Neuron (in vitro differentiated cells): Measurements from ENCODE around the gene HK3.

Source experiments
- H2AFZ ChIP-seq: one replicate; pipeline ENCODE4 v1.6.1; 2013; ENCODE audit warnings: low read depth, mild to moderate bottlenecking, inconsistent platforms, low read length, moderate library complexity
- H3K27me3 ChIP-seq: one replicate; pipeline ENCODE4 v1.6.1; 2013; ENCODE audit warnings: low read length; ENCODE audit not compliant: insufficient read depth
- H3K36me3 ChIP-seq: one replicate; pipeline ENCODE4 v1.6.1; 2013; ENCODE audit warnings: low read length; ENCODE audit not compliant: insufficient read depth
- H3K4me1 ChIP-seq: one replicate; pipeline ENCODE4 v1.6.1; 2013; ENCODE audit warnings: low read length; ENCODE audit not compliant: insufficient read depth
- H3K4me3 ChIP-seq: 2 replicates; pipeline ENCODE4 v1.5.1; 2013; ENCODE audit warnings: mild to moderate bottlenecking, low read length, moderate library complexity
- H3K9me3 ChIP-seq: one replicate; pipeline ENCODE4 v1.6.1; 2013; ENCODE audit warnings: low read length

HK3 gene

GRCh38 chr5:176864755-176865154 lies 34.4 kb downstream of the HK3 start:
- H3K36me3 ChIP-seq, result no peaks in the 10 kb centered on the region
- no peaks in the 10 kb centered on the region for H3K9me3 ChIP-seq
- peaks cover 4% of the 10 kb centered on the region for H3K27me3 ChIP-seq
- no peak overlapping the region for H2AFZ ChIP-seq
- H3K4me3 ChIP-seq, result no peak overlapping the region
- H3K4me1 ChIP-seq, result peaks cover 54% of the 10 kb centered on the region

GRCh38 chr5:176863765-176864098 lies 35.4 kb downstream of the HK3 start:
- Histone ChIP-seq H3K4me3 (no peak overlapping the region), H3K4me1 (peaks cover 53% of the 10 kb centered on the region), H3K36me3 (no peaks in the 10 kb centered on the region), H2AFZ (no peak overlapping the region), H3K9me3 (no peaks in the 10 kb centered on the region), H3K27me3 (peaks cover 4% of the 10 kb centered on the region)

GRCh38 chr5:176863041-176863764 lies 35.9 kb downstream of the HK3 start:
- H3K27me3 ChIP-seq, result peaks cover 7% of the 10 kb centered on the region
- no peaks in the 10 kb centered on the region for H3K9me3 ChIP-seq
- H3K4me3 ChIP-seq, result no peak overlapping the region
- H2AFZ ChIP-seq, result no peak overlapping the region
- peaks cover 48% of the 10 kb centered on the region for H3K4me1 ChIP-seq
- H3K36me3 ChIP-seq, result no peaks in the 10 kb centered on the region

- Histone ChIP-seq H3K4me1 (peaks cover 40% of the 10 kb centered on the region), H3K36me3 (no peaks in the 10 kb centered on the region), H3K4me3 (no peak overlapping the region), H3K27me3 (peaks cover 14% of the 10 kb centered on the region), H3K9me3 (no peaks in the 10 kb centered on the region), H2AFZ (no peak overlapping the region)
Observed at GRCh38 chr5:176862330-176862995, 36.7 kb downstream of the HK3 start.

GRCh38 chr5:176861276-176861675 lies 37.9 kb downstream of the HK3 start:
- H3K36me3 ChIP-seq, result no peaks in the 10 kb centered on the region
- H3K4me3 ChIP-seq, result no peak overlapping the region
- peaks cover 25% of the 10 kb centered on the region for H3K27me3 ChIP-seq
- peaks cover 28% of the 10 kb centered on the region for H3K4me1 ChIP-seq
- H3K9me3 ChIP-seq, result no peaks in the 10 kb centered on the region
- H2AFZ ChIP-seq, result no peak overlapping the region

- no peak overlapping the region for H3K4me3 ChIP-seq
- no peak overlapping the region for H2AFZ ChIP-seq
- H3K36me3 ChIP-seq, result no peaks in the 10 kb centered on the region
- peaks cover 19% of the 10 kb centered on the region for H3K4me1 ChIP-seq
- no peaks in the 10 kb centered on the region for H3K9me3 ChIP-seq
- H3K27me3 ChIP-seq, result peaks cover 29% of the 10 kb centered on the region
Observed at GRCh38 chr5:176860381-176860780, 38.8 kb downstream of the HK3 start.

- no peak overlapping the region for H3K4me3 ChIP-seq
- peaks cover 33% of the 10 kb centered on the region for H3K27me3 ChIP-seq
- no peaks in the 10 kb centered on the region for H3K36me3 ChIP-seq
- no peaks in the 10 kb centered on the region for H3K9me3 ChIP-seq
- peaks cover 18% of the 10 kb centered on the region for H3K4me1 ChIP-seq
- H2AFZ ChIP-seq, result no peak overlapping the region
Observed at GRCh38 chr5:176859916-176860315, 39.2 kb downstream of the HK3 start.

GRCh38 chr5:176857894-176858273 lies 41.3 kb downstream of the HK3 start:
- peaks cover 16% of the 10 kb centered on the region for H3K4me1 ChIP-seq
- no peaks in the 10 kb centered on the region for H3K36me3 ChIP-seq
- no peak overlapping the region for H2AFZ ChIP-seq
- no peak overlapping the region for H3K4me3 ChIP-seq
- peaks cover 38% of the 10 kb centered on the region for H3K27me3 ChIP-seq
- H3K9me3 ChIP-seq, result no peaks in the 10 kb centered on the region

GRCh38 chr5:176857216-176857893 lies 41.8 kb downstream of the HK3 start:
- peaks cover 40% of the 10 kb centered on the region for H3K27me3 ChIP-seq
- no peak overlapping the region for H3K4me3 ChIP-seq
- H3K36me3 ChIP-seq, result no peaks in the 10 kb centered on the region
- H2AFZ ChIP-seq, result no peak overlapping the region
- peaks cover 11% of the 10 kb centered on the region for H3K4me1 ChIP-seq
- H3K9me3 ChIP-seq, result no peaks in the 10 kb centered on the region

- no peaks in the 10 kb centered on the region for H3K36me3 ChIP-seq
- no peak overlapping the region for H3K4me3 ChIP-seq
- peaks cover 40% of the 10 kb centered on the region for H3K27me3 ChIP-seq
- peaks cover 10% of the 10 kb centered on the region for H3K4me1 ChIP-seq
- no peaks in the 10 kb centered on the region for H3K9me3 ChIP-seq
- no peak overlapping the region for H2AFZ ChIP-seq
Observed at GRCh38 chr5:176856746-176857145, 42.4 kb downstream of the HK3 start.

- Histone ChIP-seq H2AFZ (no peak overlapping the region), H3K4me3 (no peak overlapping the region), H3K9me3 (no peaks in the 10 kb centered on the region), H3K27me3 (peaks cover 40% of the 10 kb centered on the region), H3K36me3 (no peaks in the 10 kb centered on the region), H3K4me1 (peaks cover 10% of the 10 kb centered on the region)
Observed at GRCh38 chr5:176855598-176855997, 43.5 kb downstream of the HK3 start.

- Histone ChIP-seq H3K36me3 (no peaks in the 10 kb centered on the region), H3K27me3 (peaks cover 50% of the 10 kb centered on the region), H3K4me3 (no peak overlapping the region), H2AFZ (no peak overlapping the region), H3K9me3 (no peaks in the 10 kb centered on the region), H3K4me1 (peaks cover 10% of the 10 kb centered on the region)
Observed at GRCh38 chr5:176854164-176854563, 45.0 kb downstream of the HK3 start.

- Histone ChIP-seq H3K4me1 (peaks cover 10% of the 10 kb centered on the region), H3K36me3 (no peaks in the 10 kb centered on the region), H2AFZ (no peak overlapping the region), H3K27me3 (peaks cover 55% of the 10 kb centered on the region), H3K4me3 (no peak overlapping the region), H3K9me3 (no peaks in the 10 kb centered on the region)
Observed at GRCh38 chr5:176853151-176853778, 45.9 kb downstream of the HK3 start.
